Measurements from ENCODE around the gene CAMTA1.

- no peak for TF ChIP-seq ZFX (IDR thresholded peaks at IDR 0.05)
- no peak for TF ChIP-seq JUND (IDR thresholded peaks at IDR 0.05)
- TF ChIP-seq FOSL1 (IDR thresholded peaks at IDR 0.05; ENCODE audit: low read depth), result no peak
- no peak for TF ChIP-seq POLR2A (IDR thresholded peaks at IDR 0.05; ENCODE audit: borderline replicate concordance, extremely low read depth, insufficient read depth, insufficient read length)
- no peak for TF ChIP-seq SIN3A (IDR thresholded peaks at IDR 0.05; ENCODE audit: low read depth)
- no peak for TF ChIP-seq POLR2AphosphoS5 (IDR thresholded peaks at IDR 0.05; ENCODE audit: low read depth, low read length)
- no peak for TF ChIP-seq CTCF (IDR thresholded peaks at IDR 0.05 in 2 of 3, conservative IDR thresholded peaks at IDR 0.05 in 1 of 3; ENCODE audit: borderline replicate concordance in 1 of 3, insufficient read depth in 1 of 3, low read depth in 2 of 3, low read length in 2 of 3)
- TF ChIP-seq TCF7L2 (IDR thresholded peaks at IDR 0.05; ENCODE audit: borderline replicate concordance, extremely low read depth, insufficient read depth, insufficient read length), result no peak
- no peak for TF ChIP-seq EZH2 (IDR thresholded peaks at IDR 0.05)
Measured at GRCh38 chr1:7674972-7675371, 889.7 kb downstream of the CAMTA1 start.

Measured in HCT116 (cell line).